Bronchial epithelial cell (primary cell): ENCODE results near the gene BTG2. TPM values are rescaled to one million over a fixed set of nuclear protein-coding genes. Genes with fewer than 3 reads are reported as not detected.

Experiments
- DNase-seq: peaks from one replicate; pipeline ENCODE4 v3.0.0-alpha.2; 2010; ENCODE audit warnings: low read depth
- FAIRE-seq: peaks from 2 replicates; lab custom pipeline; 2011; peaks lifted over from hg19 to GRCh38; lab: Jason Lieb, UNC
- H3K27me3 ChIP-seq: 2 replicates; pipeline ENCODE4 v1.5.1; 2011; ENCODE audit warnings: low read length; ENCODE audit not compliant: control insufficient read depth, insufficient read depth
- H3K36me3 ChIP-seq: 2 replicates; pipeline ENCODE4 v1.5.1; 2011; ENCODE audit warnings: low read length; ENCODE audit not compliant: control insufficient read depth, insufficient read depth
- H3K4me3 ChIP-seq: 2 replicates; pipeline ENCODE4 v1.5.1; 2011; ENCODE audit warnings: mild to moderate bottlenecking, low read depth, low read length, control low read depth
- total RNA-seq: library from RNA; depleted of rRNA; stranded (reverse); fragments of >200 nt; gene quantifications from 2 replicates; pipeline ENCODE4 v1.2.1, GENCODE V29; 2014
- TF ChIP-seq, protein P1 (sequence below): IDR thresholded peaks from 2 replicates; pipeline ENCODE4 v1.5.1; 2011; ENCODE audit warnings: mild to moderate bottlenecking, moderate library complexity, low read length, control low read depth, inconsistent platforms; ENCODE audit not compliant: insufficient read depth, severe bottlenecking

BTG2 gene
- total RNA-seq, 1 donor from 2014 or later = 12.9 TPM

DNA sequence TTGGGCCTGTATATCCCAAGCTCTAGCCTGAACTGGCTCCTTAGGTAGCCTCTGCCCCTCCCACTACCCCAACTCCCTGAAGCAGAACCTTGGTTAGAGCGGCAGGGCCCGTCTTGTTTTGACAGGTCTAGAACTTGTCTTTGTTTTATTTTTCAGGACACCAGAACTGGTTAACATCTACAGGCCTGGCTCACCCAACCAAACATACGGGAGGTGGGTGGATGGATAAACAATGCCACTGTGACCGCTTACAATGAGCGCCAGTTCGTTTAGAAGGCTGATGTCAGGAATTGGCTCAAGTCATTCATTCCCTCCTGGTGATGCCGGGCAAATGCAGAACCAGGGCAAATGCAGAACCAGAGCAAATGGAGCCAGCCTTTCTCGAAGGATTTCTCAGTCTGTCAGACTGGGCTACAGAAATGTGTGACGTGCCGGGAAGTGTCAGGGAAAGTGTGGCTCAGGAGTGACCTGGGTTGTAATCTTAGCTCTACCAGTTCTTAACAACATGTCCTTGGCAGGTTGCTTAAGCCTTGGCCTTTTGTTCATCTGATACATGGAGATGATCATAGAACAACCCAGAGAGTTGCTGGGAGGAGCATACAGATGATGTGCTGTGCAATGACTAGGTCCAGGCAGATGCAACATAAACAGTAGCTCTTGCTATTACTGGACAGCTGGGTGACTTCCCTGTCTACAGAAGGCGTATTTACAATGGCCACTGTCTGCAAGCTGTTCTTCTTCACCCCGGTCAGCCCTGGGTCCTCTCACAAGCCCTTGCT, 30.5 kb upstream of the BTG2 start:
- TF ChIP-seq, protein P1, sequence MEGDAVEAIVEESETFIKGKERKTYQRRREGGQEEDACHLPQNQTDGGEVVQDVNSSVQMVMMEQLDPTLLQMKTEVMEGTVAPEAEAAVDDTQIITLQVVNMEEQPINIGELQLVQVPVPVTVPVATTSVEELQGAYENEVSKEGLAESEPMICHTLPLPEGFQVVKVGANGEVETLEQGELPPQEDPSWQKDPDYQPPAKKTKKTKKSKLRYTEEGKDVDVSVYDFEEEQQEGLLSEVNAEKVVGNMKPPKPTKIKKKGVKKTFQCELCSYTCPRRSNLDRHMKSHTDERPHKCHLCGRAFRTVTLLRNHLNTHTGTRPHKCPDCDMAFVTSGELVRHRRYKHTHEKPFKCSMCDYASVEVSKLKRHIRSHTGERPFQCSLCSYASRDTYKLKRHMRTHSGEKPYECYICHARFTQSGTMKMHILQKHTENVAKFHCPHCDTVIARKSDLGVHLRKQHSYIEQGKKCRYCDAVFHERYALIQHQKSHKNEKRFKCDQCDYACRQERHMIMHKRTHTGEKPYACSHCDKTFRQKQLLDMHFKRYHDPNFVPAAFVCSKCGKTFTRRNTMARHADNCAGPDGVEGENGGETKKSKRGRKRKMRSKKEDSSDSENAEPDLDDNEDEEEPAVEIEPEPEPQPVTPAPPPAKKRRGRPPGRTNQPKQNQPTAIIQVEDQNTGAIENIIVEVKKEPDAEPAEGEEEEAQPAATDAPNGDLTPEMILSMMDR = no peak
- no peaks in the 10 kb centered on the region for H3K27me3 ChIP-seq
- no peaks in the 10 kb centered on the region for H3K36me3 ChIP-seq
- H3K4me3 ChIP-seq = no peak overlapping the region
- FAIRE-seq (no peak), DNase-seq (peak; percentile 96)

DNA sequence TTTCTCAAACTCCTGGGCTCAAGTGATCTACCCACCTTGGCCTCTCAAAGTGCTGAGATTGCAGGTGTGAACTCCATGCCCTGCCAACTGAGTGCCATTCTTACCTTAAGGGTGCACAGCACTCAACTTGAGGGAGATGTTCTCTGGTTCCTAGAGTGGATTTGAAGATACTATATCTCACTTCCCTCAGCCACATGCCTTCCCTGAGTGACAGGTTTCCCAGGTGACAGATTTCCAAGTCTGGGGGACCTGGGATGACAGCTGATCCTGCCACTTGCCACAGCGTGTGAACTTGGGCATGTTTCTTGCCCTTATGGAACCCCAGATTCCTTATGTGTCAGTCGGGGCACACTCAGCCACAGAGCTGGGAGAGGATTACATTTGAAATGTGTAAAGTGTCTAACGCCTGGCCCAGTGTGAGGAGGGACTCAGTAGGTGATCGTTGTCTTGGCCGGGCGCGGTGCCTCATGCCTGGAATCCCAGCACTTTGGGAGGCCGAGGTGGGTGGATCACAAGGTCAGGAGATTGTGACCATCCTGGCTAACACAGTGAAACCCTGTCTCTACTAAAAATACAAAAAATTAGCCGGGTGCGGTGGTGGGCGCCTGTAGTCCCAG, 29.6 kb upstream of the BTG2 start:
- no peak for FAIRE-seq
- DNase-seq = no peak
- no peak overlapping the region for H3K4me3 ChIP-seq
- TF ChIP-seq, protein P1 = no peak
- H3K27me3 ChIP-seq = no peaks in the 10 kb centered on the region
- no peaks in the 10 kb centered on the region for H3K36me3 ChIP-seq

DNA sequence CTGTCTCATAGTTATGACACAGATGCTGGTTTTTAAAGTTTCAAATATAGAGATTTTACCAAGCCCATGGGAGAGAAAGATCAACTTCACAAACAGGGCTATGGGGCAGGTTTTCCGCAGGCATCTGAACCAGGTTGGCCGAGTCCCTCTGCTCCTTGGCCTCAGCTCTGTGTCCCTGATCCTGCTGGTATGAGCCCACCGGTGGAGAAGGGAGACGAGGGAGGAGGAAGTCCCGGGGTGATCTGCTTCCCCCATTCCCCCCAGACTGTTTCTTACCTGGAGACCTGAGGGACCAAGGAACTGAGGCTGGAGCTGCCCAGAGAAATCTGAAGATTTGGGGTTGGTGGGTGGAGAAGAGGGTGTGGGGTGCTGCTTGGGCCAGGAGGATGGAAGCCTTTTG, 28.9 kb upstream of the BTG2 start:
- H3K27me3 ChIP-seq = no peaks in the 10 kb centered on the region
- no peak overlapping the region for H3K4me3 ChIP-seq
- DNase-seq (no peak), FAIRE-seq (no peak)
- no peaks in the 10 kb centered on the region for H3K36me3 ChIP-seq
- TF ChIP-seq, protein P1 = no peak

DNA sequence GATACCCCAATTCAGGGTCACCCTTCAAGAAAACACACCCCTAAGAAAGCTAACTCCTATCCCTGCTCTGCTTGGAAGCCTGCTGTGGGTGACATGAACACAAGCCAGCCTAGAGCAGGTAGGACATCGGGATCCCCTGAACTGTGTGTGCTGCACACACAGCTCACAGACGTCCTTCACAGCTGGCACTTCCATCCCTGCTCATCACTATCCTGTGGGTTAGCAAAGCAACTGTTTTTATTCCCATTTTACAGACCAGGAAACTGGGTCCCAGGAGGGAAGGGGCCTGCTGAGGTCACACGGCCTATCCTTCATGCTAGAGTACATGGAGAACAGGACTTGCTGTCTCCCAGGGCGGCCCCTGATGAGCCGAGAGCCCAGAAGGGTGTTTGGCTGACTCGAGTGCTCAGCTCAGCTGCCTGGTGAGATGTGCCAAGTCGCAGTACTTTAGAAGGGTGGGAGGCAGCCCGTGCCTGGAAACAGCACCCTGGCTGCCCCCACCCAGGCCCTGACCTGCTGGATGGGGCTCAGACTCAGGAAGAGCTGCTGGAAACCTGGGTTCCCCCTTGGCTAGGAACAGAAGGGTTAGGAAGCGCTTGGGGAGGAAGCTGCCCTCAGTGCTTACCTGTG, 28.3 kb upstream of the BTG2 start:
- FAIRE-seq (no peak), DNase-seq (no peak)
- TF ChIP-seq, protein P1 = no peak
- Histone ChIP-seq H3K36me3 (no peaks in the 10 kb centered on the region), H3K4me3 (no peak overlapping the region), H3K27me3 (no peaks in the 10 kb centered on the region)

DNA sequence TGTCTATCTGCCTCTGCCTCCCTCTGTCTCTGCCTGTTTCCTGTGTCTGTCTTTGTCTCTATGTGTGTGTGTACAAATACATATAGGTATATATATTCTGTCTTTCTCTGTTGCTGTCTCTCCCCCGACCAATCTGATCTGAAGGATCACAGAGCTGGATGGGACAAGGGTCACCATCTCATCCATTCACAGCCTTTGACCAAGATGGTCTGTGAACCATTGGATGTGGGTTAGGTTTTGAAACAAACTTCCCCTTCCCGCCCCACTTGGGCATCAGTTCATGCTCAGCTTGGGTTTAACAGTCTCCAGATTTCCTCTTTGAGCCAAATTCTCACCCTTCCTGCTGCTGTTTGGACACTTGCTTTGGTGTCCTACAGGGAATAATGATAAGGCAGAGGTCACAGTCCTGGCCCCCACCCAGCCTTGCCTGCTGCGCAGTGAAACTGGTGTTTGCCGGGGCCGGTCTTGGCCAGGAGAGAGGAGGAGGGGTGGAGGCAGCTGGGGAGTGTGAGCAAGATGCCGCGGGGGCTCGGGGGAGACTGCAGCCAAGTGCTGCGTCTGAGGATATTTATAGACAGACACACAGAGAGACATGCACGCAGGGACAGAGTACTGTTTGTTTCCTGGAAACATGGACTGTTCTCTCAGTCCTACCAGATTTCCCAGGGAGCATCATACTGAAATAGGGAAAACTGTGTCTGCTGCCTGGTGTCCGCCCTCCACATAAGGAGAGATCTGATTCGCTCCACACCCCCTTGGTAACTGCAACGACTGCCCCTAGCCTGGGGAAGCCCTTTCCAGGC, 27.0 kb upstream of the BTG2 start:
- FAIRE-seq (no peak), DNase-seq (peak; percentile 68)
- no peaks in the 10 kb centered on the region for H3K27me3 ChIP-seq
- H3K36me3 ChIP-seq = no peaks in the 10 kb centered on the region
- TF ChIP-seq, protein P1 = no peak
- H3K4me3 ChIP-seq = no peak overlapping the region
